AG09319 (cell line): ENCODE measurements around the gene WRNIP1.
"Not testable (repeated sequence)": the region's sequence is repeated elsewhere in the genome, so short reads cannot be mapped to it uniquely, and the experiment has no call there.

Experiments used
- DNase-seq: peaks from one replicate; pipeline ENCODE4 v3.0.0-alpha.2; 2010; ENCODE audit warnings: low read depth; ENCODE audit errors: extremely low read depth
- TF ChIP-seq, protein P1 (sequence below): IDR thresholded peaks from 2 replicates; pipeline ENCODE4 v1.5.1; 2011; ENCODE audit warnings: low read depth, mild to moderate bottlenecking, inconsistent platforms, low read length, moderate library complexity

WRNIP1 gene

DNA sequence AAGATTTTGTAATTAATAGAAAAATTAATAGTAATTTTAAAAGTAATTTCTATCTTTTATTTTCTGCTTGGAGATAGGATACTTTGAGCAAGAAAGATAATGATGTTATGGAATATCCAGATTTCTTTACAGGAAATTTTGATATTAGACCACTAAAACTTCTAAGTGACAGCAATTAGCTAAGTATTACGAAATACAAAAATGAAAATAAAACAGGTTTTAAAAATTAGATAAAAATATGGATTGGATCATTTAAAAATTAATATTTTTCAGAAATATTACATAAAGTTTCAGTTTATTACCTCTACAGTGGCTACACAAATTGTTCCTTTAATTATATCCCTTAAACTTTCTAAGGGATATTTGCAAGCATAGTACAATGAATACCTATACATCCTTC is 10.3 kb upstream of the WRNIP1 start:
- TF ChIP-seq, protein P1, sequence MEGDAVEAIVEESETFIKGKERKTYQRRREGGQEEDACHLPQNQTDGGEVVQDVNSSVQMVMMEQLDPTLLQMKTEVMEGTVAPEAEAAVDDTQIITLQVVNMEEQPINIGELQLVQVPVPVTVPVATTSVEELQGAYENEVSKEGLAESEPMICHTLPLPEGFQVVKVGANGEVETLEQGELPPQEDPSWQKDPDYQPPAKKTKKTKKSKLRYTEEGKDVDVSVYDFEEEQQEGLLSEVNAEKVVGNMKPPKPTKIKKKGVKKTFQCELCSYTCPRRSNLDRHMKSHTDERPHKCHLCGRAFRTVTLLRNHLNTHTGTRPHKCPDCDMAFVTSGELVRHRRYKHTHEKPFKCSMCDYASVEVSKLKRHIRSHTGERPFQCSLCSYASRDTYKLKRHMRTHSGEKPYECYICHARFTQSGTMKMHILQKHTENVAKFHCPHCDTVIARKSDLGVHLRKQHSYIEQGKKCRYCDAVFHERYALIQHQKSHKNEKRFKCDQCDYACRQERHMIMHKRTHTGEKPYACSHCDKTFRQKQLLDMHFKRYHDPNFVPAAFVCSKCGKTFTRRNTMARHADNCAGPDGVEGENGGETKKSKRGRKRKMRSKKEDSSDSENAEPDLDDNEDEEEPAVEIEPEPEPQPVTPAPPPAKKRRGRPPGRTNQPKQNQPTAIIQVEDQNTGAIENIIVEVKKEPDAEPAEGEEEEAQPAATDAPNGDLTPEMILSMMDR = no peak
- no peak for DNase-seq

DNA sequence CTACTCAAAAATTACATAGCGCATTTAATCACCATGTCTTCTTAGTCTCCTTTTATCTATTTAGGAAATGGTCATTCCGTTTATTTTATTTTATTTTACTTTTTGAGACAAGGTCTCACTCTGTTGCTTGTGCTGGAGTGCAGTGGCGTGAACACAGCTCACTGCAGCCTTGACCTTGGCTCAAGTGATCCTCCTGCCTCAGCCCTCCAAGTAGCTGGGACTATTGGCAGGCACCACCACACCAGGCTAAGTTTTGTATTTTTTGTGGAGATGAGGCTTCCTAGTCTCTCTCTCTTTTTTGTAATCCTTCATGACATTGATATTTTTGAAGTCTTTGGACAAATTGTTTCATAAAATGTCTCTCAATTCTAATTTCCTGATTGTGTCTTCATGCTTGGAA is 9.7 kb upstream of the WRNIP1 start:
- no peak for DNase-seq
- TF ChIP-seq, protein P1 = no peak

DNA sequence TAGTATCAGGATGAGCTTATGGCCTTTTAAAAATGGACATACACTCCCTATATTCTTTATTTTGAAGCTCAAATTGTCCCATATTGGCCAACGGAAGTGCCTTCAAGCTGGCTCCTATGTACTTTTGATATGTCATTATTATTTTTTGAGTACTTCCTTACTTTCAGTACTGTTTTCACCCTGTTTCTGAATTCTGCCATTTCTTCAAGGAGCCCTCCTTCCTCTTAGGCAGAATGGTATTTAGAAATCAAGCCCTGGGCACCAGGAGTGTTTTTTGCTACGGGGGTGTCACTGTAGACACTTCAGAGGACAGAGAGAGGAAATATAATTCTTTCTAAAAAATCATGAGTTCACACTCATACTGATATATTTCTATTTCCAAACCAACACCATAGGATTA is 9.0 kb upstream of the WRNIP1 start:
- TF ChIP-seq, protein P1 = no peak
- no peak for DNase-seq

DNA sequence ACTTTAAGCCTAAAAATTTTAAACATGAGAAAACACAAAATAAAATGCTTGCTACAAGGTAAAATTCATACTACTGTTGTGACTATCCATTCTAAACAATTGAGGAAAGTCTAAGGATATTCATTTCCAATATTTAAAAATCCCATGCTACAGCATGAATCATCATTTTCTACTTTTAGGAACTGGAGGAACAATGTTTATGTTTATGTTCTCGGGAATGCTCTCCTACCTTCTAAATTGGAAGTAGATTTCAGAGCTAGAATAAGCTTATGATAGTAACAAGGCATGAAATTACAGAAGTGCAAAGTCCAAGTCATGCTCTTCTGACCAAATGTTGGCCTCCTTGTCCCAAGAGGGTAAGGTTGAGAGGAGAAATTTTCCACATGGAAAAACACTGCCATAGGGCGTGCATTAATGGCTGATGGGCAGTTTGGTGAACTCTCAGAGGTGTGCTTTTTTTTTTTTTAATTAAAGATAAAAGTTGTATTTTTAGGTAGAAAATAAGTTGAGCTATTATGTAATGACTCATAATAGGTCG is 8.4 kb upstream of the WRNIP1 start:
- DNase-seq = no peak
- TF ChIP-seq, protein P1 = no peak

DNA sequence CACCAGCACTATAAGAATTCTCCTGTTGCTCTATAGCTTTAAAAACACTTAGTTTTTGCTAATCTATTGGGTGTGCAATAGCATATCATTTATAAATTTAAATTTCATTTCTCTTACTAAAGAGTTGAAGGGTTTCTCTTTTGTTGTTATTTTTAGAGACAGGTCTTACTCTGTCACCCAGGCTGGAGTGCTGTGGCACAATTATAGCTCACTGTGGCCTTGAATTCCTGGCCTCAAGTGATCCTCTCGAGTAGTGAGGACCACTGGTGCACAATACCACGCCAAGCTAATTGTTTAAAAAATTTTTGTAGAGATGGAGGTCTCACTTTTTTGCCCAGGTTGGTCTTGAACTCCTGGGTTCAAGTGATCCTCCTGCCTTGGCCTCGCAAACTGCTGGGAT is 6.2 kb upstream of the WRNIP1 start:
- DNase-seq = no peak
- TF ChIP-seq, protein P1 = no peak

DNA sequence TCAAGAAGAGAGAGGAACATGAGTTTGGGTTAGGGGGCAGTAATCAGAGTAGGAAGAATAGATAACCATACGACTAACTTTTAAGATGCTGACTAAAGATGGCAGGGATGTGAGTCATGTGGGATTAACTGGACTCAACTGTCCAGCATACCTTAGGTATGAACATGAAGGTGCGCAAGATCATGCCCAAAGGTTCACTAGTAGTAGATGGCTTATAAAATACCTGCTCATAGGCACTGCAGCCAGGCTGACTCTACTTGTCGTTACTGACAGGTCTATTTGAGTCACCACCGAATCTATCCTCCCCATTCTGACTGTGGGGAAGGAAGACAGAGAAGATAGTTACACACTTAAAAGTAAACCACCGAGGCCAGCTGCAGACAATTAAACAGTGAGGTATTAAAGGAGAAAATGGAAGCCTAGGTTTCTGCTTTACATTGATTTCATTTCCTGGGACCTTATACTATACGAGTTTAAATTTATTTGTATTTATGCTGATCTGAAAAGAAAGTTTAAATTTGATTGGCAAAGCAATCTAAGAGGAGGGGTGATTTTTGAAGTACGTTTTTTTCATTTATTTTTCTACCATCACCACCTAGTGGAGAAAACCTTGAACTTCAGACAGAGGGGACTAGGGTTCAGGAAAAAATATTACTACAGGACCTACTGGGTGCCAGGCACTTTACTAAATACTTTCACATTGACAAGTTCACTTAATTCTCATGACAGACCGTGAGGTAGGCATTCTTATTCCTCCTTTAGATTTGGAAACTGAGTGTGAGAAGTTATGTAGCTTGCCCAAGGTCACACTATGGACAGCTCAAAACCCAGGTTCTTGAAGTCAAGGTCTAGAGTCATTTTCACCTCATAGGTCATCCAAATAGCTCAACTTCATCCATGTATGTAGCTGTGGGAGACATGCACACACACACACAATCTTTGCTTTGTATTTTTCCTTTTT is 4.0 kb upstream of the WRNIP1 start:
- TF ChIP-seq, protein P1 = no peak; the same call in 1 of the 2 replicates
- DNase-seq = no peak

DNA sequence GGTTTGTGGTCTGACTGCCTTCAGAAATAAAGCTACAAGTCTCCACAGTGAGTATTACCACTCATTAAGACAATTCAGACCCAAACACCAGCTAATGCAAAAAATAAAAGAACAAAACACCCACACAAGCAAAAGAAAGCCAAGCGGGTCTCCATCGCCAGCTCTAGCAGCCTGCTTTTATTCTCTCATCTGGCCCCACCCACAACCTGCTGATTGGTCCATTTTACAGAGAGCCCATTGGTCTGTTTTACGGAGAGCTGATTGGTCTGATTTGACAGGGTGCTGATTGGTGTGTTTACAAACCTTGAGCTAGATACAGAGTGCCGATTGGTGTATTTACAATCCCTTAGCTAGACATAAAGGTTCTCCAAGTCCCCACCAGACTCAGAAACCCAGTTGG is 2.3 kb upstream of the WRNIP1 start:
- DNase-seq = not testable (repeated sequence)
